Gastrocnemius medialis (tissue), 4 donors: ENCODE results near the gene CBX5.

Experiments used
- CTCF ChIP-seq, 5 experiments: fragments of 450-650 bp in 3 of 5; fragments of 200-600 bp in 2 of 5; sonication (generic) in 2 of 5; IDR thresholded peaks in 4 of 5; conservative IDR thresholded peaks in 1 of 5; 1 replicate in 4 of 5; 2 replicates in 1 of 5; pipeline ENCODE4 v1.5.1; 2016 to 2019; ENCODE audit warnings: antibody characterized with exemption in 5 of 5, mild to moderate bottlenecking in 3 of 5, moderate library complexity in 3 of 5
- POLR2A ChIP-seq, 2 donors: fragments of 450-650 bp; IDR thresholded peaks; one replicate each; pipeline ENCODE4 v1.6.1; 2017; ENCODE audit warnings: antibody characterized with exemption in 2 of 2, mild to moderate bottlenecking in 2 of 2, moderate library complexity in 2 of 2

GRCh38 chr12:54251667-54252284 is 28.1 kb downstream of the CBX5 start:
- TF ChIP-seq CTCF (IDR thresholded peaks at IDR 0.05 in 4 of 5, conservative IDR thresholded peaks at IDR 0.05 in 1 of 5) (peak; percentile 55 to 64 (median 59)), POLR2A (IDR thresholded peaks at IDR 0.05) (no peak)
